NCI-H1930 (cell line): Measurements from ENCODE around the gene MPP3.
A peak's percentile ranks its signal among the peaks of the same experiment; 100 is the strongest.
"Not testable (repeated sequence)": the region's sequence is repeated elsewhere in the genome, so short reads cannot be mapped to it uniquely, and the experiment has no call there.

Experiments
- DNase-seq, 2 experiments: peaks; one replicate each; lab custom pipeline; 2025; lab: John Stamatoyannopoulos, UW

Gene MPP3

DNA sequence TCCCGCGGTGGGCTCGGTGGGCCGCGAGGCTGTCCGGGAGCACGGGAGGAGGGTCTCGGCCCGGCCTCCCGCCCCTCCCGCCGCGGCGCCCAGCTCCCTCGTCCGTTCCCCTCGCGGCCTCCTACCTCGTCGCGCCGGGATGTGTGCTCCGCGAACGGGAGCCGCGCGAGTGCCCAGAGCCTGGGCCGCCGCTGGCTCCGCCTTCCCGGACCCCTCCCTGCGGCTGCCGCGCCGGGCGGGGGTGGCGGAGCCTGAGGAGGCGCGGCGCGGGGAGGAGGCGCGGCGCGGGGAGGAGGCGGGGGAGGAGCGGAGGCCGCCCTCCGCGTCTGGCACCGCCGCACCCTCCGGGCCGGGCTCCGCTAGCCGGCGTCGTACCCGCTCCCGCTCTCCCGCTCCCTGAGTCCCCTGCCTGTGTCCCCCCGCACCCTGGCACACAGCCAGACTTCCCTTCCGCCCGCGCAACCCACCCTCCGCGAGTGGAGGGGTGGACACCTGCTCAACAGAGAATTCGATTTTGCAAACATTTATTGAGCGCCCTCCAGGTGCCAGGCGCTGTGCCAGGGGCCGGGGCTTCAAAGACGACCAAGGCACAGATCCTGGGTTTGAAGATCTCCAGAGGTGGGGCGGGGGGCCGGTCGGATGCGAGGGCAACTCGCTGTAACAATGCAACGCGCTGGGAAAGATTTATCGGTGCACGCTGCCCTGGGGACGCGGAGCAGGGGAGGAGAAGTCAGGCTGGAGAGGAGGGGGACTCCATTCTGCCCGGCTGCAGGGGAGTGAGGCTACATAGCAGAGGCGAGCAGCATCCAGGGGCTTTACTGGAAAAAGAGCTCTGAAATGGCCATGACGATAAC, at the start of gene MPP3:
Gene MPP3, minus strand, starts transcription at position 171 of the 854 bp plus-strand sequence. CDS start 1,240 bp downstream, outside the sequence.
- DNase-seq, result peak; percentile 65 to 80

GRCh38 chr17:43881758-43882505, 49.0 kb upstream of the MPP3 start:
- DNase-seq, result no peak

GRCh38 chr17:43881181-43881580, 48.2 kb upstream of the MPP3 start:
- no peak for DNase-seq

DNA sequence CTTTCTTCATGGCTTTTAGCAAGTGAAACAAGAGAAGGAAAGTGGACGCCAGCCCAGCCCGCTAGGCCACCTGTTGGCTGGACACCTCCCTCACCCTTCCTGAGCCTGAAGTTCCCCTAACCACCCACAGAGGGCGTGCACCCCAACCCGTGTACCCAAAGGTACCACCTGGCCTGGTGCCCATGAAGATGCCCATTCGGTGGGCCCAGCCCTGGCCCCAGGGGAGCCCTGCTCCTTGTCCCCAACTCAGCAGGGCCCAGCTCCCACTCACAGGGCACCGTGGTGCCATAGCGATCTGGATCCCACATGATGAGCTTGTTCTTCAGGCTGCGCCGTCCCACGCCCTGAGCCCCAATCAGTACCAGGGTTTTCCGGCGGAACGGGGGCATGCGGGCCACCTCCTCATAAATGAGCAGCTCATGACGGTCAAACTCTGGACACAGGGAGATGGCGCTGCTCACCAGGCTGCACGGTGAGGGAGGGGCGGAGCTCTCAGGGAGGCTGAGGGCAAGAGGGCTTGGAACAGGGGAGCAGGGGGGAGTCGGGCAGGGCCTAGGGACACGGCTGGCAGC, 47.6 kb upstream of the MPP3 start:
- peak; percentile 12 to 19 for DNase-seq

GRCh38 chr17:43879723-43880419, 46.9 kb upstream of the MPP3 start:
- no peak for DNase-seq

DNA sequence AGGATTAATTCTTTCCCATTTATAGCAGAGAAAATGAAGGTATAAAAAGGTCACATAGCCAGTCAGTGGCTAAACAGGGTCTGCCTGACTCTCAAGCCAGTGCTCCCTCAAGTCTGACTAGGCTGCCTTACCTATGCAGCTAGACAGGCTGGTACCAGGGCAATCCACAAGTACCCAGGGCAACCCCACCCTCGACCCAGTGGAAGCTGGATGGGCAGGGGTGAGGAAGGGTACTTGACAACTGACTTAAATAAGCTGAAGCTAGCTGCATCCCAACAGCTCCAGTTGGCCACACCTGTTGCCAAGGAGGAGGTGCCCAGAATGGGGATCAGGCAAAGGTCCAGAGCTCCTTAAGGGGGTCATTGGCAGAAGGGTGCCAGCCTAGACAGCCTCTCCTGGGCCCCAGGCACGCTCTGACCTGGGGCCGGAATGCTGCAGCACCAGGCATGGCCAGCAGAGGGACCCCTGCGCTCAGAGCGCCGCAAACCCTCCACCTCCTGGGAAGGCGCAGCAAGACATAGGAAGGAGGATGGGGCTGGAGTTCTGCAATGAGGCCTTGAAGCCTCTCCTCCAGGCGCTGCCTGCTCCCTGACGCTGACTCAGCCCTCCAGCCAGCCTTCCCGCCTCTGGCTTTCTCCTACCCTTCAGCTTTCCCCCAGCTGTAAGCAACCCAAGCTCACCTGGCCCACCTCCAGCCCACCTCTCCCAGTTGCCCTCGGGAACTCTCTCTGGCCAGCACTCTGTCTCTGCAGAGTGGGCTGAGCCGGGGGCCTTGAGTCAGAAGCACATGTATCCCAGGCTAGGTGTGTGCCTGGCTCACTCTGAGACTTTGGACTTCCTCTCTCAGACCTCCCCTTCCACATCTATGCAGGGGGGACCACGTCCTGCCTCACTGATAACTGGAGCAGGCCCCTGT, 45.6 kb upstream of the MPP3 start:
- peak; percentile 25 to 59 for DNase-seq

GRCh38 chr17:43877451-43878155, 44.7 kb upstream of the MPP3 start:
- DNase-seq, result no peak

DNA sequence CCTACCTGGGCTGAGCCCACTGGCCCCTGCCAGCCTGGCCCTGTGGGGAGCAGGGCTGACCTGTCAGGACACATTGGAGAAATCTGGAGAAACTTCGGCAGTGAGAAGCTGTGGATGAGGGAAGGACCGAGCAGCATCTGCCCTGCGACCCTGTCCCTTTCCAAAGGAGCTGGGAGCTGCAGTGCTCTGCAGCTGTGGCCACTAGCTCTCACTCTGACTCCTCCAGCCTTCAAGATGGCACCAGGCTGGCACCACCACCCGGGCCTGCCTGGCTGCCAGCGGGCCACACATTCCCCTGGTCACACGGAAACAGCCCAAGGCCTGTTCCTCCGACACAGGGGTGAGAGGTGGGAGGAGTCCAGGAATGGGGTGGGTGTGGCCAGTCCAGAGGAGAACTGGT, 44.1 kb upstream of the MPP3 start:
- no peak for DNase-seq

DNA sequence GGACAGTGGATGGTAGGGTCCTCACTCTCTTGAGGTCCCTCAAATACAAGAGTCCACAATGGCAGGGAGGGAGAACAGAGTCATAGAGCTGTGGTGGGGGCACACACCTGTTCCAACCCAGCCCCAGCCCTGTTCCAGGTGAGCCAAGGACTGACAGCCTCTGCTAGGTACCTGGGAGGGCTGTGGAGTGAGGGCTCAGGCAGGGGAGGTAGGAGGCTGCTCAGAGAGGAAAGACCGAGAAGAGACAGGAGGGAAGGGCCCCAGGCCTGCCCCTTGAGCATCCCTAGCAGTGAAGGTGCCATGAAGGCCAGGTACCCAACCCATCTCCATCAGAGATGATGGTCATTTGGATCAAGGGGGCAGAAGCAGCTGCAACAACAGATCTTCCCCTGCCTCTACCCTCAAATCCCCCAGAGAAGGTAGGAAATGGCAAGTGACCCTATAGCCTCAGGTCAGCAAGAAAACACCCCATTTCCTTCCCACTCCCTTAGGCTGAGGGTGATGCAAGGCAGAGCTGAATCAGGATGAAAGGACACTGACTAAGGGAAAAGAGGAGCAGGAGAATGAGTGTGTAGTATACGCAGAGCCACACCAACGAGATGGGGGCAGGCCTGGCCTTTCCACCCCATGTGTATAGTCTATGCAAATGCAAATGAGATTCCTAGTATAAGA, 42.7 kb upstream of the MPP3 start:
- no peak for DNase-seq

- no peak for DNase-seq
Measured at GRCh38 chr17:43874293-43874692, 41.3 kb upstream of the MPP3 start.

DNA sequence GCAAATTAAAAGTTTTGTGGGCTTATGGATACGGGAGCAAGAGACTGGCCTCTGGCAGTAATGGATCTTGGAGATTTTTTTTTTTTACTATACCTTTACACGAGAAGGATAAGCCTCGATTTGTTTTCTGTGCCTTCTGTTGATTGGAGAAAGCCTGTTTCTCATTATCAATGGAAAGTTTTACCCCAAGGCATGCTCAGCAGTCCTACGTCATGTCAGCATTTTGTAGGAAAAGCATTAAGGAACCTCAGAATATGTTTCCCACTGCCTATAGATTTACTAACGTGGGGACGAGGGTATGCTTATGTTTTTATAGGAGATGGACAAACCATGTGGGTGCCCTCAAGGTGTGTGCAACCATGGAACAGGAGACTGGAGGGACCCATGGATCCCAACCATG, 40.9 kb upstream of the MPP3 start:
- DNase-seq, result no peak

DNA sequence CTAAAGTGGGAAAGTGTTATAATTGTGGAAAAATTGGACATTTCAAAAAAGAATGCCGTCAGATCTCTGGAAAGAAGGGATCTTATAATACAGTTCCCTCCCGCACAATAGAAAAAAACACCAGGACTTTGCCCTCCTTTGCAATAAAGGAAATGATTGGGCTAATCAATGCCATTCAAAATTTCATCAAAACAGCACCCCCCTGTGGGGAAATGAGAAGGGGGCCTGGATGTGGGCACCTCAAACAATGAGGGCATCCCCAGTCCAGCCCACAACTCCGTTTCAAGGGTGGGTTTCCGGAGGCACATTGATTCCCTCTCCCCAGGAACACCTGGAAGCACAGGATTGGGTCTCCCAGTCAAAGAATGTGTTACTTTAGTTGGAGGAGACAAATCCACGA, 40.1 kb upstream of the MPP3 start:
- DNase-seq, result no peak

- no peak for DNase-seq
Measured at GRCh38 chr17:43871946-43872690, 39.2 kb upstream of the MPP3 start.

DNA sequence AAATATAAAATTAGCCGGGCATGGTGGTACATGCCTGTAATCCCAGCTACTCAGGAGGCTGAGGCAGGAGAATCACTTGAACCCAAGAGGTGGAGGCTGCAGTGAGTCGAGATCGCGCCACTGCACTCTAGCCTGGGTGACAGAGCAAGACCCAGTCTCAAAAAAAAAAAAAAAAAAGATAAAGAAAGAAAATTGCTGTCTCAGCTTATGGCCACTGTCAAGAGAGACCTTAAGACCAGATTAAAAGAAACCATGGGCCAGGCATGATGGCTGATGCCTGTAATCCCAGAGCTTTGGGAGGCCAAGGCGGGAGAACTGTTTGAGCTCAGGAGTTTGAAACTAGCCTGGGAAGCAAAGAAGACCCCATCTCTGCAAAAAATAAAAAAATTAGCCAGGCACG, 36.1 kb upstream of the MPP3 start:
- not testable (repeated sequence) for DNase-seq

- no peak for DNase-seq
Measured at GRCh38 chr17:43868226-43868994, 35.5 kb upstream of the MPP3 start.

- no peak for DNase-seq
Measured at GRCh38 chr17:43864161-43864984, 31.4 kb upstream of the MPP3 start.

GRCh38 chr17:43861960-43862359, 29.0 kb upstream of the MPP3 start:
- no peak for DNase-seq
